Retinal pigment epithelial cell (primary cell): ENCODE measurements around the gene TSHZ2.
A peak's percentile ranks its signal among the peaks of the same experiment; 100 is the strongest.

ENCODE experiments used
- DNase-seq: peaks from one replicate; pipeline ENCODE4 v3.0.0-alpha.2; 2010; ENCODE audit warnings: low read depth
- H3K4me3 ChIP-seq: 2 replicates; pipeline ENCODE4 v1.5.1; 2011; ENCODE audit warnings: mild to moderate bottlenecking, low read length, control low read depth, moderate library complexity
- TF ChIP-seq, protein P1 (sequence below): conservative IDR thresholded peaks from 2 replicates; pipeline ENCODE4 v1.5.1; 2011; ENCODE audit warnings: low read depth, low read length, control low read depth, inconsistent platforms

TSHZ2 gene

GRCh38 chr20:53176134-53176533 is 204.0 kb downstream of the TSHZ2 start:
- no peak for DNase-seq
- no peak overlapping the region for H3K4me3 ChIP-seq
- TF ChIP-seq, protein P1, sequence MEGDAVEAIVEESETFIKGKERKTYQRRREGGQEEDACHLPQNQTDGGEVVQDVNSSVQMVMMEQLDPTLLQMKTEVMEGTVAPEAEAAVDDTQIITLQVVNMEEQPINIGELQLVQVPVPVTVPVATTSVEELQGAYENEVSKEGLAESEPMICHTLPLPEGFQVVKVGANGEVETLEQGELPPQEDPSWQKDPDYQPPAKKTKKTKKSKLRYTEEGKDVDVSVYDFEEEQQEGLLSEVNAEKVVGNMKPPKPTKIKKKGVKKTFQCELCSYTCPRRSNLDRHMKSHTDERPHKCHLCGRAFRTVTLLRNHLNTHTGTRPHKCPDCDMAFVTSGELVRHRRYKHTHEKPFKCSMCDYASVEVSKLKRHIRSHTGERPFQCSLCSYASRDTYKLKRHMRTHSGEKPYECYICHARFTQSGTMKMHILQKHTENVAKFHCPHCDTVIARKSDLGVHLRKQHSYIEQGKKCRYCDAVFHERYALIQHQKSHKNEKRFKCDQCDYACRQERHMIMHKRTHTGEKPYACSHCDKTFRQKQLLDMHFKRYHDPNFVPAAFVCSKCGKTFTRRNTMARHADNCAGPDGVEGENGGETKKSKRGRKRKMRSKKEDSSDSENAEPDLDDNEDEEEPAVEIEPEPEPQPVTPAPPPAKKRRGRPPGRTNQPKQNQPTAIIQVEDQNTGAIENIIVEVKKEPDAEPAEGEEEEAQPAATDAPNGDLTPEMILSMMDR = no peak

- TF ChIP-seq, protein P1 = no peak
- no peak overlapping the region for H3K4me3 ChIP-seq
- no peak for DNase-seq
Observed at GRCh38 chr20:53177687-53178086, 205.5 kb downstream of the TSHZ2 start.

- no peak for DNase-seq
- TF ChIP-seq, protein P1 = no peak
- H3K4me3 ChIP-seq = no peak overlapping the region
Observed at GRCh38 chr20:53179749-53180148, 207.6 kb downstream of the TSHZ2 start.

DNA sequence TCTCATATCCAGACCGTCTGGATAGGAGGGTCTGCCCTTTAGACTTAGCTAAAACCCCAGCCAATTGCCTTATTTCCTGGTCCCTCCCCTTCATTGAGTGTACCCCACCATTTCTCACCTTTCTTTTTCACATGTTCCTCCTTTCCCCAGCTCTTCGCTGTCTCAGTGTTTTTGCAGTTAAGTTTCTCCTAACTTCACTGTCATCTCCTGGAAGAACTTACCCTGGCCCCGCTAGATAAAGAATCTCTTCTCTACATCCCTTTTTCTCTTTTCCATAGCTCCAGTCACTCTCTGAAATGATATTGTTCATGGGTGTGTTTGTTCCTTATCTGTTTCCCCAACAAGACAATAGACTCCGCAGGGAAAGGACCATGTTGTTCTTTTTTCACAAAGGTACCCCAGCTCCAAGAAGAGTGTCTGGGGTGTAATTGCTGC is 208.8 kb downstream of the TSHZ2 start:
- no peak overlapping the region for H3K4me3 ChIP-seq
- TF ChIP-seq, protein P1 = no peak

GRCh38 chr20:53181866-53182376 is 209.8 kb downstream of the TSHZ2 start:
- H3K4me3 ChIP-seq = no peak overlapping the region
- TF ChIP-seq, protein P1 = no peak
- no peak for DNase-seq

More for the DNA sequence above, 208.8 kb downstream of the TSHZ2 start:
- no peak for DNase-seq

DNA sequence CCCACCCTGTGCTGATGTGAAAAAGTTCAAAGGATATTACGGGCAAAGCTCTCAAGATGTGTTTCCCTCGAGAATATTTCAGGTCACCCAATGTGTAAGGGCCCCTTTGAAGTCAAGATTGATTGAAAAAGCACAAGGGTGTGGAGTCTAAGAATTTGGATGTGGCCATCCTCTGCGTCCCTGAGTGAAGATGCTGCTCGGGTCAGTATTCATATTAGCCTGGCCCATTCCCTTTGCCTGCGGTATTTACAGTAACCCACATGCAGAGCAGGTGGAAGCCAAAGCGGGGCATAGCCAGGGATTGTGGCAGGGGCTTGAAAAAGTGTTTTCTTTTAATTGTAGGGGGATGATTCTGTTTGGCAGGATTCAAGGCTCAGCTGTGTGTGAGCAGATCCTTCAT is 211.0 kb downstream of the TSHZ2 start:
- DNase-seq = no peak
- TF ChIP-seq, protein P1 = no peak
- no peak overlapping the region for H3K4me3 ChIP-seq

- DNase-seq = no peak
- no peak overlapping the region for H3K4me3 ChIP-seq
- TF ChIP-seq, protein P1 = peak; percentile 24
Observed at GRCh38 chr20:53186635-53187034, 214.5 kb downstream of the TSHZ2 start.
